ENCODE results near the gene SLC2A8. TPM values are rescaled to one million over a fixed set of nuclear protein-coding genes. Genes with fewer than 3 reads are reported as not detected.
A peak's percentile ranks its signal among the peaks of the same experiment; 100 is the strongest.

Gene SLC2A8
- total RNA-seq, 1 donor from 2014 or later, result 13.8 TPM

DNA sequence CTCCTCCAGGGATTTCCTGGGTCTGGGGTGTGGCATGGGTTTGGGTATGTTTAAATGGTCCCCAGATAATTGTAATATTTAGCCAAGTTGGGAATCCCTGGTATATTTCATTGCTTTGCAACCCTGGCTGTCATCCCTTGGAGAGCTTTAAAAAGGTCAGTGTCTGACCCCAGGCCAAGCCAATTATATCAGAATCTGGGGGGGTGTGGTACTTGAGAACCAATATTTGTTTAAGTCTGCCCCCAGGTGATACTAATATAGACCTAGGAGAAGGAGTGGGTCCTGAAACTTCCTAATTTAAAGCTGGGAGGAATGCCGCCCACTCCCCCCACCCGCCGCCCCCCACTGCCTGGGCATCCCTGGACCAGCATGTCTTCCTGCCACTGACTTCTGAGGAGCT, 38.2 kb upstream of the SLC2A8 start:
- Histone ChIP-seq H3K4me3 (no peak overlapping the region), H3K4me1 (peaks cover 13% of the 10 kb centered on the region), H3K27me3 (no peaks in the 10 kb centered on the region), H3K9me3 (no peaks in the 10 kb centered on the region), H3K27ac (no peak overlapping the region), H3K36me3 (peaks cover 0 to 15% of the 10 kb centered on the region in 2 donors)
- intact Hi-C loops (cut with DNase I), result no loop called here
- peak in 1 of 2 donors; percentile 62 for DNase-seq (ENCODE audit: extremely low spot score in 2 of 2)
- TF ChIP-seq POLR2A (IDR thresholded peaks at IDR 0.05), result no peak
- TF ChIP-seq, protein P1, sequence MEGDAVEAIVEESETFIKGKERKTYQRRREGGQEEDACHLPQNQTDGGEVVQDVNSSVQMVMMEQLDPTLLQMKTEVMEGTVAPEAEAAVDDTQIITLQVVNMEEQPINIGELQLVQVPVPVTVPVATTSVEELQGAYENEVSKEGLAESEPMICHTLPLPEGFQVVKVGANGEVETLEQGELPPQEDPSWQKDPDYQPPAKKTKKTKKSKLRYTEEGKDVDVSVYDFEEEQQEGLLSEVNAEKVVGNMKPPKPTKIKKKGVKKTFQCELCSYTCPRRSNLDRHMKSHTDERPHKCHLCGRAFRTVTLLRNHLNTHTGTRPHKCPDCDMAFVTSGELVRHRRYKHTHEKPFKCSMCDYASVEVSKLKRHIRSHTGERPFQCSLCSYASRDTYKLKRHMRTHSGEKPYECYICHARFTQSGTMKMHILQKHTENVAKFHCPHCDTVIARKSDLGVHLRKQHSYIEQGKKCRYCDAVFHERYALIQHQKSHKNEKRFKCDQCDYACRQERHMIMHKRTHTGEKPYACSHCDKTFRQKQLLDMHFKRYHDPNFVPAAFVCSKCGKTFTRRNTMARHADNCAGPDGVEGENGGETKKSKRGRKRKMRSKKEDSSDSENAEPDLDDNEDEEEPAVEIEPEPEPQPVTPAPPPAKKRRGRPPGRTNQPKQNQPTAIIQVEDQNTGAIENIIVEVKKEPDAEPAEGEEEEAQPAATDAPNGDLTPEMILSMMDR (IDR thresholded peaks at IDR 0.05), result no peak
- TF ChIP-seq POLR2AphosphoS5 (IDR thresholded peaks at IDR 0.05; ENCODE audit: insufficient read depth in 1 of 2, low read depth in 1 of 2), result no peak

DNA sequence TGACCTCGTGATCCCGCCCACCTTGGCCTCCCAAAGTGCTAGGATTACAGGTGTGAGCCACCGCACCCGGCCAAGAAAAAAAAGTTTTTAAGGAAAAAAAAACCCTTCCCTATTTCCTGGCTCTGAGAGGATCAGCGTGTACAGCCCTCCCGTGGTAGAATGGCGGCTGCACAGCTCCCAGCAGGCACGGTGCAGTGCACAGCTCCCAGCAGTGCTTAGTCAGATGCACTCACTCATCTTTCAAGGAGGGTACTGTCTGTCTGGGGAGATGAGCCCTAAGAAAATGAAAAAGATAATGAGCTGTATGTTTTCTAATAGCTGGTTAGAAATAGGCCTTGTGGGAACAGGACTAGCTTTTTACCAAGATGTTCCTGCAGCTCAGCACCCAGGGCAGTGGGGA, 36.7 kb upstream of the SLC2A8 start:
- TF ChIP-seq, protein P1 (IDR thresholded peaks at IDR 0.05), result no peak
- TF ChIP-seq POLR2AphosphoS5 (IDR thresholded peaks at IDR 0.05; ENCODE audit: insufficient read depth in 1 of 2, low read depth in 1 of 2), result no peak
- TF ChIP-seq POLR2A (IDR thresholded peaks at IDR 0.05), result no peak
- intact Hi-C loops (cut with DNase I), result no loop called here
- Histone ChIP-seq H3K36me3 (peaks cover 0 to 12% of the 10 kb centered on the region in 2 donors), H3K4me1 (peaks cover 13% of the 10 kb centered on the region), H3K9me3 (no peaks in the 10 kb centered on the region), H3K27ac (no peak overlapping the region), H3K4me3 (no peak overlapping the region), H3K27me3 (no peaks in the 10 kb centered on the region)
- DNase-seq (ENCODE audit: extremely low spot score in 2 of 2), result peak in 1 of 2 donors; percentile 37

DNA sequence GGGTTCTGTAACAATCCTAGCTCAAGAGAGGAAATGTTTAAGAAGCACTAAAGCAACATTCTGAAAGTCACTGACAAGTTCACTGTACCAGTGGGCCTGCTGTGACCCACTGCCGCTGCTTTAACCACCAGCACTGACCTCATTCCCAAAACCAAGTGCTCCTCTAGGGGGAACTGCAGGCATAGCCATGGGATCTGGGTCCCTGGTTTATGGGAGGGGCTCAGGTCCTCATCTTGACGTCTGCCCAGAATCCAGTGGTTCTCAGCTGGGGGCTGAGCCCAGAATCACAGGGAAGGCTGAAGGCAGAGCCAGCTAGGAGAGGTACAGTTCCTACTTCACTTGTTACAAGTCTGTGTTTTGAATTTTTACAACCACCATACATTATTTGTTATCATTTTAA, 36.1 kb upstream of the SLC2A8 start:
- no peak for TF ChIP-seq POLR2A (IDR thresholded peaks at IDR 0.05)
- no peak for TF ChIP-seq POLR2AphosphoS5 (IDR thresholded peaks at IDR 0.05; ENCODE audit: insufficient read depth in 1 of 2, low read depth in 1 of 2)
- TF ChIP-seq, protein P1 (IDR thresholded peaks at IDR 0.05), result no peak
- Histone ChIP-seq H3K27me3 (no peaks in the 10 kb centered on the region), H3K4me1 (peaks cover 13% of the 10 kb centered on the region), H3K9me3 (no peaks in the 10 kb centered on the region), H3K27ac (no peak overlapping the region), H3K36me3 (peaks cover 0 to 6% of the 10 kb centered on the region in 2 donors), H3K4me3 (no peak overlapping the region)
- intact Hi-C loops (cut with DNase I), result no loop called here
- DNase-seq (ENCODE audit: extremely low spot score in 2 of 2), result no peak

DNA sequence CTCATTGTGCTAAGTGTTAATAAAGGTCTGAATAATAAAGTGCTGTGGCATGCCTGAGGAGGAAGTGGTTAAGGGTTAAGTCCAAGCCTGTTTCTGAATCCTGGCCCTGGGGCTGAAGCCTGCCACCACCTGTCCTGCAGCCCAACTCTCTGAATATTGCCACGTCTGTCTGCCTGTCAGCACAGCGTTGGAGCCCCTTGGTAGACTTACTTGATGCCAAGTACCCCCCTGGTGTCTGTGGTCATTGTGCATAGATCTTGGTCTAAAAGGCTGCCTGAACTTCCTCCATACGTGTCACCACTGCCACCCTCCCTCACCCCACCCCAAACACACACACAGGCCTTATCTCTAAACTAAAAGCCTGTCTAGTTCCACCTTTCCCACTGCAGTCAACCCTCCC, 35.4 kb upstream of the SLC2A8 start:
- intact Hi-C loops (cut with DNase I), result no loop called here
- Histone ChIP-seq H3K27me3 (no peaks in the 10 kb centered on the region), H3K27ac (no peak overlapping the region), H3K36me3 (peaks cover 0 to 6% of the 10 kb centered on the region in 2 donors), H3K4me1 (peaks cover 13% of the 10 kb centered on the region), H3K4me3 (no peak overlapping the region), H3K9me3 (no peaks in the 10 kb centered on the region)
- peak in 1 of 2 donors; percentile 83 for DNase-seq (ENCODE audit: extremely low spot score in 2 of 2)
- TF ChIP-seq POLR2AphosphoS5 (IDR thresholded peaks at IDR 0.05; ENCODE audit: insufficient read depth in 1 of 2, low read depth in 1 of 2), result no peak

DNA sequence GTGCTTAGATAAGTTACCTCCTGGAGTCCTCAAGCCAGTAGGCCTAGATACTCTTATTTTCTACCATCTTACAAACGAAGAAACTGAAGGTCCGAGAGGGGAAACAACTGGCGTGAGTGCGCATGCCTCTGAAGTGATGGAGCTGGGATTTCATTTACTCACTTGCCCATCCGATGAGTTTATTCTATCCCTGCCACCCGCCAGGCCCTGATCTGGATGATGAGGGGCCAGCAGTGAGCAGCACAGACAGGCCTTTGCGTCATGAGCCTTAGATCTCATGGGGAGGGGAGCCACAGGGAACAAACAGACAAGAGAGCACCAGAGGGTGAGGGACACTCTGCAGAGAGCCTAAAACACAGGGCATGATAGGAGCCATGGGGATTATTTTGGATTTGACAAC, 34.1 kb upstream of the SLC2A8 start:
- intact Hi-C loops (cut with DNase I), result no loop called here
- no peaks in the 10 kb centered on the region for H3K9me3 ChIP-seq
- no peaks in the 10 kb centered on the region for H3K36me3 ChIP-seq
- no peak overlapping the region for H3K27ac ChIP-seq
- peak in 1 of 2 donors; percentile 29 for DNase-seq (ENCODE audit: extremely low spot score in 2 of 2)
- peaks cover 13% of the 10 kb centered on the region for H3K4me1 ChIP-seq
- TF ChIP-seq, protein P1 (IDR thresholded peaks at IDR 0.05), result no peak
- TF ChIP-seq POLR2A (IDR thresholded peaks at IDR 0.05) (no peak), POLR2AphosphoS5 (IDR thresholded peaks at IDR 0.05; ENCODE audit: insufficient read depth in 1 of 2, low read depth in 1 of 2) (no peak)
- no peak overlapping the region for H3K4me3 ChIP-seq
- no peaks in the 10 kb centered on the region for H3K27me3 ChIP-seq

Measured in vagina (tissue), 2 donors.